Raji (cell line): ENCODE data around the gene JAML.

Experiments
- POLR2A ChIP-seq: IDR thresholded peaks from 2 replicates; pipeline ENCODE4 v1.6.1; 2011; ENCODE audit warnings: low read depth, low read length, control low read depth; ENCODE audit not compliant: insufficient read depth

JAML gene

GRCh38 chr11:118149493-118149892 lies 75.3 kb downstream of the JAML start:
- TF ChIP-seq POLR2A: no peak

GRCh38 chr11:118148856-118149255 lies 76.0 kb downstream of the JAML start:
- no peak for TF ChIP-seq POLR2A

DNA sequence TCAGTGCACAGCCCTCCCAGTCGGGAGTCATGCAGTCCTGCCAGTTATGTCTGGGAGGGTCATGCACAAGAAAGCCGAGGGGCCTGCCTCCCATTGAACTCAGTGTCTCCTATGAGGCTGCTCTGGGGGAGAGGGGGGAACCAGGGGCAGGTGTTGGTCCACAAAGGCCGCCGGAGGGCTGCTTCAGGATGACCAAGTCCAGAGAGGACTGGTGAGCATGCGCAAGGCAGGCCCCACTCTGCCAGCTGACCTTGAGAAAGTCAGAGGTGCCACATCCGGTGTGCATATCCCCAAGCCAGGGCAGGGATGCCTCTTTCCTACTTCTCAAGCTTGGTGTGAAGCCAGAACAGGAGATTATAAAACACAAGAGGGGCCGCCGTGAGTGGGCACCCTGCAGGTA lies 76.6 kb downstream of the JAML start:
- no peak for TF ChIP-seq POLR2A

DNA sequence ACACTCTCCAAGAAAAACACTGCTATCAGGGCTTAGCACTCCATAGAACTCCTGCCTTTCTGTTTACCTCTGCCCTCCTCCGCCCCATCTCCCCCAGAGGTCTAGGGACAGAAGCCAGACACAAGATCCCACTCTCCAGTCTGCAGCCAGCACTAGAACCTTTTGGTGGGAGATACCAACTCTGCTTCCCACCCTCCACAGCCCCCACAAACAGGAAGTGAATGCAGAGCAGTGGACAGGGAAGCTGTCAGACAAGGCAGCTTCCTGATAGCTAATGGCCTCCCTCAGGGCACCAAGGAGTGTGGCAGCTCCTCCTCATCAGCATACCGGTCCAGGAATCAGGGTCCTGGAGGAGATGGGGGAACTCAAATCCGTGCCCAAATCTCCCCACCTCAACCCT lies 77.3 kb downstream of the JAML start:
- no peak for TF ChIP-seq POLR2A

DNA sequence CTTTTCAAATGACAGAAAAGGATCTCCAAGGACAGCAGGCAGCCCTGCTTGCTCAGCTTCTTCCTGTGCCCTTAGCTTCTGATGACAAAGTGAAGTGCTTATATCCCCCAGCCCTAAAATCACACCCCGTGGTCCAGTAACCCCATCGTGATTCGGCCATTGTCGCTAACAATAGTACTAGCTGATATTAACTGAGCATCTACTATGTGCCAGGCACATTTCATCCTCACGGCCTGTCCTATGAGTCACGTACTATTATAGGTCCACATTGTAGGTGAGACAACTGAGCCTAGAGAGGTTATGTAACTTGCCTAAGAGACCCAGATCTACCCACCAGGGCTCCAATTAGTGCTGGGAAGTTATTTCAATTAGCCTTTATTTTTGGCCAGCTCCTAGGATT lies 78.3 kb downstream of the JAML start:
- no peak for TF ChIP-seq POLR2A

DNA sequence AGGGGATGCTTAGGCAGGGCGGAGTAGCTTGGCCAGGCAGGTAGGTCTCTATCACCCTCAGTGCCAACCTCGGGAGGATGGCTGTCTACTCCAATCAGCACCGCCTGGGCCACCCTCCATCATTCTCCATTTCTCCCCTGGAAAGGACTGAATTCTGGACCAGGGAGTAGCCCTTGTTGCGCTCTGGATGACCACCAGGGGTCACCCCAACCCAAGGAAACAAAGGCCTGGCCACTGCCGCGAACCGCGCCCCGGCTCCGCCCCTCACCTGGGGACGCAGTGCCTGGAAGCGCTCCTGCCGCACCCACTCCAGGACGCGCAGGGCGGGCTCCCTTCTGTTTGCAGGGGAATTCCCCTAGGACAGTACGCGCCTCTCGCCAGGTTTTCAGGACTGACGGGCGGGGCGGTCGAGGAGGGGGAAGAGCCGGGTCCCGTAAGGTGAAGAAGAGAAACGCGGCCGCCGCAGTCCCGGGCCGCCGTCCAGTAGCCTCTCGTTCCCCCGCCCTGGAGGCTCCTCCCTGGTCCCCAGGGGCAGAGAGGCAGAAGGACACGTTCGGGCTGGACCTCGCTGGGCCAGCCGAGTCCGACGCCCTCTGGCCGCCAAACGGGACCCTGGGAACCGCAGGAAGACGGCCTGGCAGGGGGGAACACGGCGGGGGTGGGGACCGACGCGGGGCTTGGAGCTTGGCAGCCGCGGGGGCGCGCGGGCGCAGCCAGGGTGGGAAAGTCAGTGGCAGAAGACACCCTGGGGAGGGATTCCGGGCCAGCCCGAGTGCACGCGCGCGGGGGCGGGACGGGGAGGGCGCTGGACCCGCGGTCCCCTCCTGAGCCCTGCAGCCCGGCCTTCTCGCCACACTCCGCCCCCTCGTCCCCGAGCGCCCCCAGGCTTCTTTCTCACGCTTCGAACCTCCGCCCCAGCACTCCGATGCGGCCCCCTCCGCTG lies 79.3 kb downstream of the JAML start:
- no peak for TF ChIP-seq POLR2A

- TF ChIP-seq POLR2A: no peak
These were observed 80.2 kb downstream of the JAML start for GRCh38 chr11:118144301-118145268.
